SK-N-SH (cell line): ENCODE results near the gene RPL21. TPM values are rescaled to one million over a fixed set of nuclear protein-coding genes. Genes with fewer than 3 reads are reported as not detected.

Experiments
- CTCF ChIA-PET: fragments of 300-600, 350-600 bp; formaldehyde crosslinking; extraction: SDS; loops from one replicate; lab custom pipeline; 2021; lab: Yijun Ruan, JAX
- POLR2A ChIA-PET: fragments of 350-600 bp; sonication (Branson Sonifier 250); formaldehyde crosslinking; extraction: SDS; loops from one replicate; lab custom pipeline; 2020; ENCODE audit warnings: antibody characterized with exemption, inconsistent platforms; lab: Yijun Ruan, JAX
- DNase-seq: peaks from one replicate; pipeline ENCODE4 v3.0.0; 2012
- H2AFZ ChIP-seq: fragments of 200-600 bp; sonication (generic); 2 replicates; pipeline ENCODE4 v1.8.1; 2016; ENCODE audit warnings: antibody characterized with exemption, mild to moderate bottlenecking, low read depth
- H3F3A ChIP-seq: fragments of 200-600 bp; sonication (generic); replicated peaks from 2 replicates; pipeline ENCODE3; 2016; ENCODE audit warnings: antibody characterized with exemption, mild to moderate bottlenecking; ENCODE audit not compliant: insufficient read depth
- H3K27ac ChIP-seq, 2 experiments: fragments of 200-500 bp in 1 of 2; fragments of 200-600 bp in 1 of 2; sonication (Bioruptor generic) in 1 of 2; sonication (generic), shearing (Covaris generic) in 1 of 2; 2 replicates each; pipeline versions ENCODE4 v1.5.1 to v1.6.1; 2014 to 2016; ENCODE audit warnings: low read depth in 2 of 2, inconsistent platforms in 1 of 2, low read length in 1 of 2, mild to moderate bottlenecking in 1 of 2, mixed read lengths in 1 of 2
- H3K27me3 ChIP-seq: fragments of 200-600 bp; sonication (generic), shearing (Covaris generic); 2 replicates; pipeline ENCODE4 v1.6.1; 2016; ENCODE audit warnings: mixed run types; ENCODE audit not compliant: insufficient read depth
- H3K36me3 ChIP-seq, 2 experiments: fragments of 200-500 bp in 1 of 2; fragments of 200-600 bp in 1 of 2; sonication (Bioruptor generic) in 1 of 2; sonication (generic) in 1 of 2; replicated peaks in 1 of 2; 2 replicates each; pipeline versions ENCODE3 to v1.5.1; 2014 to 2016; ENCODE audit warnings: low read length in 1 of 2, mild to moderate bottlenecking in 1 of 2; ENCODE audit not compliant: insufficient read depth in 2 of 2, control insufficient read depth in 1 of 2
- H3K4me1 ChIP-seq, 2 experiments: fragments of 200-500 bp in 1 of 2; fragments of 200-600 bp in 1 of 2; sonication (Bioruptor generic) in 1 of 2; sonication (generic), shearing (Covaris generic) in 1 of 2; 2 replicates each; pipeline versions ENCODE4 v1.5.1 to v1.6.1; 2014 to 2016; ENCODE audit warnings: low read depth in 1 of 2, low read length in 1 of 2, mixed run types in 1 of 2; ENCODE audit not compliant: insufficient read depth in 2 of 2, control insufficient read depth in 1 of 2
- H3K4me2 ChIP-seq: fragments of 200-600 bp; sonication (generic), shearing (Covaris generic); 2 replicates; pipeline ENCODE4 v1.6.1; 2017; ENCODE audit warnings: mixed run types
- H3K4me3 ChIP-seq, 2 experiments: fragments of 200-500 bp in 1 of 2; fragments of 200-600 bp in 1 of 2; sonication (Bioruptor generic) in 1 of 2; sonication (generic), shearing (Covaris generic) in 1 of 2; 2 replicates each; pipeline versions ENCODE4 v1.5.1 to v1.8.1; 2014 to 2016; ENCODE audit warnings: low read depth in 2 of 2, inconsistent platforms in 1 of 2, low read length in 1 of 2, mild to moderate bottlenecking in 1 of 2, mixed read lengths in 1 of 2, moderate library complexity in 1 of 2
- H3K79me2 ChIP-seq: fragments of 200-600 bp; sonication (generic); 2 replicates; pipeline ENCODE4 v1.8.1; 2017; ENCODE audit warnings: mild to moderate bottlenecking; ENCODE audit not compliant: insufficient read depth
- H3K9ac ChIP-seq: fragments of 200-600 bp; sonication (generic); 2 replicates; pipeline ENCODE4 v1.6.1; 2017; ENCODE audit warnings: mixed run types
- H3K9me2 ChIP-seq: fragments of 200-600 bp; sonication (generic); 2 replicates; pipeline ENCODE4 v1.6.1; 2017; ENCODE audit warnings: mixed run types
- H3K9me3 ChIP-seq: fragments of 200-600 bp; sonication (generic); 2 replicates; pipeline ENCODE4 v1.6.1; 2017; ENCODE audit warnings: mixed run types, mild to moderate bottlenecking, moderate library complexity
- H4K20me1 ChIP-seq: fragments of 200-600 bp; sonication (generic); 2 replicates; pipeline ENCODE4 v1.6.1; 2017; ENCODE audit warnings: mild to moderate bottlenecking, mixed run types; ENCODE audit not compliant: insufficient read depth
- EP300 ChIP-seq, 2 experiments: IDR thresholded peaks; 2 replicates each; pipeline versions ENCODE4 v1.4.0 to v1.6.1; 2012; ENCODE audit warnings: borderline replicate concordance in 1 of 2, low read depth in 1 of 2, low read length in 1 of 2
- EZH2phosphoT487 ChIP-seq: fragments of 200-600 bp; sonication (generic); IDR thresholded peaks from 2 replicates; pipeline ENCODE4 v1.6.1; 2017; ENCODE audit warnings: low read depth, mixed run types, mild to moderate bottlenecking, antibody characterized with exemption, moderate library complexity, borderline replicate concordance
- GATA2 ChIP-seq: sonication (generic); formaldehyde crosslinking; IDR thresholded peaks from 2 replicates; pipeline ENCODE4 v1.5.0; 2020; ENCODE audit warnings: mild to moderate bottlenecking, missing genetic modification reagents
- JUND ChIP-seq: IDR thresholded peaks from 2 replicates; pipeline ENCODE4 v1.4.0; 2012
- NFIC ChIP-seq: IDR thresholded peaks from 2 replicates; pipeline ENCODE4 v1.4.0; 2012; ENCODE audit warnings: borderline replicate concordance
- POLR2AphosphoS5 ChIP-seq: IDR thresholded peaks from 2 replicates; pipeline ENCODE4 v1.6.1; 2012; ENCODE audit warnings: low read depth, low read length
- RAD21 ChIP-seq: IDR thresholded peaks from 2 replicates; pipeline ENCODE4 v1.6.1; 2012; ENCODE audit warnings: mild to moderate bottlenecking, low read length
- RFX5 ChIP-seq: IDR thresholded peaks from 2 replicates; pipeline ENCODE4 v1.6.1; 2012; ENCODE audit warnings: mild to moderate bottlenecking, improper control_type of control experiment, low read length
- TAF1 ChIP-seq: IDR thresholded peaks from 2 replicates; pipeline ENCODE4 v1.6.1; 2012; ENCODE audit warnings: low read depth, mild to moderate bottlenecking, low read length, moderate library complexity, borderline replicate concordance
- TCF12 ChIP-seq: IDR thresholded peaks from 2 replicates; pipeline ENCODE4 v1.4.0; 2012
- TEAD4 ChIP-seq: IDR thresholded peaks from 2 replicates; pipeline ENCODE4 v1.4.0; 2012; ENCODE audit warnings: mild to moderate bottlenecking, borderline replicate concordance; ENCODE audit not compliant: insufficient read depth
- WGBS: methylation state at CpG from one replicate; pipeline ENCODE4 v1.1.6; 2017; ENCODE audit warnings: low lambda C conversion rate; 5-methylcytosine and 5-hydroxymethylcytosine counted together
- polyA plus RNA-seq, 3 experiments: library from polyadenylated mRNA; depleted of rRNA; stranded (reverse); fragments of >200 nt; gene quantifications; 2 replicates each; pipeline ENCODE4 v1.2.3, GENCODE V29; 2012
- TF ChIP-seq, protein P1 (sequence below): IDR thresholded peaks from 2 replicates; pipeline ENCODE4 v1.4.0; 2012; ENCODE audit warnings: low read depth
- TF ChIP-seq, protein P2 (sequence below): IDR thresholded peaks from 2 replicates; pipeline ENCODE4 v1.4.0; 2012; ENCODE audit warnings: low read depth, borderline replicate concordance
- TF ChIP-seq, protein P3 (sequence below): fragments of 150-350 bp; IDR thresholded peaks from 2 replicates; pipeline ENCODE4 v1.6.1; 2017; ENCODE audit warnings: antibody characterized with exemption, low read length, low read depth, borderline replicate concordance
- TF ChIP-seq, protein P4 (sequence below): IDR thresholded peaks from 2 replicates; pipeline ENCODE4 v1.6.1; 2012; ENCODE audit warnings: mild to moderate bottlenecking, low read depth, low read length, moderate library complexity

The RPL21 gene
- polyA plus RNA-seq, 1 of the 3 experiments (the other 2 are of a cell fraction), result 1,261 TPM

DNA sequence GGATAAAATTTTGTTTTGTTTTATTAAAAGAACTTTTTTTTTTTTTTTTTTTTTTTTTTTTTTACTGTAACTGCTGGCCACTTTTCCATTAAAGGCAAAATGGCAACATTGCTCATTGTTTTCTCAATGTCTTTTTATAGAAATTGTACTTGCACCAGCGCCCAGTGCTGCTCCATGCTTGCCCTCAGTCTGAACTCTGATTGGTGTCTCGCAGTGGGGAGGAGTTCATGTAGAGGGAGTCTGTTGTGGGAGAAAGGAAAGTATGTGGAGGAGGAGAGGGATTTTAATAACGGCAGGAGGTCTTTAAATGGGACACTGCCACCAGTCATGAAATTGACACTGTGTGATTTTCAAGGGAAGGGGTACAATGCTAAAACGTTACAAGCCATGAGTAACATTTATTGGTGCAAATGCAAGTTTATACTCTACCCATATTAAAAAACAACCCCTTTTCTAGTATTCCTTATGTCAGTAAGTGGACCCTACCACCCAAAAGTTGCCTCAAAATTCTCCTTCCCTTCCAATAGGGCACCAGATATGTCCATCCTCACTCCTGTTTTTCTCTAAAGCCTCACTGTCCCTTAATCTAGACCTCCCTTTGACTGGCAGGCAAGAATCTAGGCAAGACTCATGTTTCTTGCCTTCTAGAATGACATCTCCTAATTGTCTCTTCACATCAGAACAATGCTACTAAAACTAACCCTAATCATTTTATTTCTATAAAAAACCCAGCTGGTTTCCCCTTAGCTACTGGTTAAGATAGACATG lies 22.5 kb downstream of the RPL21 start:
- peaks cover 18% of the 10 kb centered on the region for H3F3A ChIP-seq
- H3K36me3 ChIP-seq, result no peaks in the 10 kb centered on the region
- no peak for DNase-seq
- H3K4me1 ChIP-seq, result peaks cover 6 to 19% of the 10 kb centered on the region in 2 experiments; a peak in 2 of 4 replicates
- ChIA-PET POLR2A (interaction anchor here (1.5 kb wide), 1 partner anchor 23 kb away, joined by 3 read pairs; no protein-coding TSS in a partner anchor), CTCF (interaction anchor here (0.9 to 1.8 kb wide), 7 partner anchors 10 to 327 kb away, joined by 3 to 7 read pairs (median 5); no protein-coding TSS in a partner anchor)
- H3K9me3 ChIP-seq, result no peaks in the 10 kb centered on the region
- no peak overlapping the region for H3K4me2 ChIP-seq
- WGBS, result 84% methylated on average over 4 of the region's 4 CpGs
- H3K9me2 ChIP-seq, result no peaks in the 10 kb centered on the region
- H2AFZ ChIP-seq, result no peak overlapping the region
- no peak for TF ChIP-seq NFIC
- no peaks in the 10 kb centered on the region for H4K20me1 ChIP-seq
- H3K9ac ChIP-seq, result no peak overlapping the region
- H3K27me3 ChIP-seq, result no peaks in the 10 kb centered on the region; the same call in 1 of the 2 replicates
- no peak overlapping the region for H3K4me3 ChIP-seq
- no peak overlapping the region for H3K27ac ChIP-seq
- H3K79me2 ChIP-seq, result no peaks in the 10 kb centered on the region

DNA sequence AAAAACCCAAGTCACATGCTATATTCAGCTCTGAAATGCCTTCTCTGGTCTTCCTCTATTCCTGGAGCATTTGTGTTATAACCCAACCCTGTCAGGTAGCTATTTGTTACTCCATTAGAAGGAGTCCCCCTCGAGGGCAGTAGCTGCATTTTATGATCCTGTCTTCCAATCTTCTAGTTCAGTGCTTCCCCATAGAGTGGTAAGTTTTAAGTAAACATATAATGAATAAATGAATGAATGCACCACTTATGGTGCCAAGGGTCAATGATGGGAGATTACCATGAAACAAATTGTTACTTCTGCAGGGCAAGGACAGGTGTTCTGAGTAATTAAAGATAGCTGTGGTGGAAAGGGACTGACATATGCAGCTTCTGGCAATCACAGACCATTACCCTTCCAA lies 23.3 kb downstream of the RPL21 start:
- no peaks in the 10 kb centered on the region; the same call in 1 of the 2 replicates for H3K27me3 ChIP-seq
- 8% methylated on average over 1 of the region's 1 CpG for WGBS
- peaks cover 6 to 19% of the 10 kb centered on the region in 2 experiments; a peak in 2 of 4 replicates for H3K4me1 ChIP-seq
- TF ChIP-seq TCF12 (no peak), TEAD4 (no peak), EZH2phosphoT487 (no peak), RAD21 (no peak), TAF1 (no peak), GATA2 (no peak), RFX5 (no peak), EP300 (IDR thresholded peaks at IDR 0.05; ENCODE audit: borderline replicate concordance in 1 of 2, low read depth in 1 of 2, low read length in 1 of 2) (no peak), POLR2AphosphoS5 (no peak), JUND (no peak)
- TF ChIP-seq, protein P1, sequence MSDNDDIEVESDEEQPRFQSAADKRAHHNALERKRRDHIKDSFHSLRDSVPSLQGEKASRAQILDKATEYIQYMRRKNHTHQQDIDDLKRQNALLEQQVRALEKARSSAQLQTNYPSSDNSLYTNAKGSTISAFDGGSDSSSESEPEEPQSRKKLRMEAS, result no peak
- TF ChIP-seq, protein P2, sequence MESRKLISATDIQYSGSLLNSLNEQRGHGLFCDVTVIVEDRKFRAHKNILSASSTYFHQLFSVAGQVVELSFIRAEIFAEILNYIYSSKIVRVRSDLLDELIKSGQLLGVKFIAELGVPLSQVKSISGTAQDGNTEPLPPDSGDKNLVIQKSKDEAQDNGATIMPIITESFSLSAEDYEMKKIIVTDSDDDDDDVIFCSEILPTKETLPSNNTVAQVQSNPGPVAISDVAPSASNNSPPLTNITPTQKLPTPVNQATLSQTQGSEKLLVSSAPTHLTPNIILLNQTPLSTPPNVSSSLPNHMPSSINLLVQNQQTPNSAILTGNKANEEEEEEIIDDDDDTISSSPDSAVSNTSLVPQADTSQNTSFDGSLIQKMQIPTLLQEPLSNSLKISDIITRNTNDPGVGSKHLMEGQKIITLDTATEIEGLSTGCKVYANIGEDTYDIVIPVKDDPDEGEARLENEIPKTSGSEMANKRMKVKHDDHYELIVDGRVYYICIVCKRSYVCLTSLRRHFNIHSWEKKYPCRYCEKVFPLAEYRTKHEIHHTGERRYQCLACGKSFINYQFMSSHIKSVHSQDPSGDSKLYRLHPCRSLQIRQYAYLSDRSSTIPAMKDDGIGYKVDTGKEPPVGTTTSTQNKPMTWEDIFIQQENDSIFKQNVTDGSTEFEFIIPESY, result no peak
- TF ChIP-seq, protein P3, sequence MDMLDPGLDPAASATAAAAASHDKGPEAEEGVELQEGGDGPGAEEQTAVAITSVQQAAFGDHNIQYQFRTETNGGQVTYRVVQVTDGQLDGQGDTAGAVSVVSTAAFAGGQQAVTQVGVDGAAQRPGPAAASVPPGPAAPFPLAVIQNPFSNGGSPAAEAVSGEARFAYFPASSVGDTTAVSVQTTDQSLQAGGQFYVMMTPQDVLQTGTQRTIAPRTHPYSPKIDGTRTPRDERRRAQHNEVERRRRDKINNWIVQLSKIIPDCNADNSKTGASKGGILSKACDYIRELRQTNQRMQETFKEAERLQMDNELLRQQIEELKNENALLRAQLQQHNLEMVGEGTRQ, result no peak
- TF ChIP-seq, protein P4, sequence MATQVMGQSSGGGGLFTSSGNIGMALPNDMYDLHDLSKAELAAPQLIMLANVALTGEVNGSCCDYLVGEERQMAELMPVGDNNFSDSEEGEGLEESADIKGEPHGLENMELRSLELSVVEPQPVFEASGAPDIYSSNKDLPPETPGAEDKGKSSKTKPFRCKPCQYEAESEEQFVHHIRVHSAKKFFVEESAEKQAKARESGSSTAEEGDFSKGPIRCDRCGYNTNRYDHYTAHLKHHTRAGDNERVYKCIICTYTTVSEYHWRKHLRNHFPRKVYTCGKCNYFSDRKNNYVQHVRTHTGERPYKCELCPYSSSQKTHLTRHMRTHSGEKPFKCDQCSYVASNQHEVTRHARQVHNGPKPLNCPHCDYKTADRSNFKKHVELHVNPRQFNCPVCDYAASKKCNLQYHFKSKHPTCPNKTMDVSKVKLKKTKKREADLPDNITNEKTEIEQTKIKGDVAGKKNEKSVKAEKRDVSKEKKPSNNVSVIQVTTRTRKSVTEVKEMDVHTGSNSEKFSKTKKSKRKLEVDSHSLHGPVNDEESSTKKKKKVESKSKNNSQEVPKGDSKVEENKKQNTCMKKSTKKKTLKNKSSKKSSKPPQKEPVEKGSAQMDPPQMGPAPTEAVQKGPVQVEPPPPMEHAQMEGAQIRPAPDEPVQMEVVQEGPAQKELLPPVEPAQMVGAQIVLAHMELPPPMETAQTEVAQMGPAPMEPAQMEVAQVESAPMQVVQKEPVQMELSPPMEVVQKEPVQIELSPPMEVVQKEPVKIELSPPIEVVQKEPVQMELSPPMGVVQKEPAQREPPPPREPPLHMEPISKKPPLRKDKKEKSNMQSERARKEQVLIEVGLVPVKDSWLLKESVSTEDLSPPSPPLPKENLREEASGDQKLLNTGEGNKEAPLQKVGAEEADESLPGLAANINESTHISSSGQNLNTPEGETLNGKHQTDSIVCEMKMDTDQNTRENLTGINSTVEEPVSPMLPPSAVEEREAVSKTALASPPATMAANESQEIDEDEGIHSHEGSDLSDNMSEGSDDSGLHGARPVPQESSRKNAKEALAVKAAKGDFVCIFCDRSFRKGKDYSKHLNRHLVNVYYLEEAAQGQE, result no peak
- ChIA-PET CTCF (interaction anchor here (0.9 to 1.8 kb wide), 5 partner anchors 10 to 289 kb away, joined by 3 to 7 read pairs (median 3); no protein-coding TSS in a partner anchor), POLR2A (interaction anchor here (1.5 kb wide), 1 partner anchor 24 kb away, joined by 3 read pairs; no protein-coding TSS in a partner anchor)
- H4K20me1 ChIP-seq, result no peaks in the 10 kb centered on the region
- no peak for DNase-seq
- H3K27ac ChIP-seq, result no peak overlapping the region
- H3K79me2 ChIP-seq, result no peaks in the 10 kb centered on the region
- no peaks in the 10 kb centered on the region for H3K9me3 ChIP-seq
- no peak overlapping the region for H3K9ac ChIP-seq
- H3K4me2 ChIP-seq, result no peak overlapping the region
- H3K36me3 ChIP-seq, result no peaks in the 10 kb centered on the region
- no peak overlapping the region for H3K4me3 ChIP-seq
- H2AFZ ChIP-seq, result no peak overlapping the region
- H3F3A ChIP-seq, result peaks cover 18% of the 10 kb centered on the region
- no peaks in the 10 kb centered on the region for H3K9me2 ChIP-seq
